ENCODE results near the gene SOX3. TPM values are rescaled to one million over a fixed set of nuclear protein-coding genes. Genes with fewer than 3 reads are reported as not detected.

The SOX3 gene
- total and polyA plus RNA-seq, 4 donors, result not detected

- no peak overlapping the region for H3K9ac ChIP-seq (ENCODE audit: low read depth in 1 of 2, low read length in 2 of 2)
- no peaks in the 10 kb centered on the region for H3K9me3 ChIP-seq (ENCODE audit: control insufficient read depth in 4 of 4, low read length in 3 of 4)
- TF ChIP-seq CTCF (IDR thresholded peaks at IDR 0.05; ENCODE audit: low read depth, low read length, missing input control) (no peak), ZBTB33 (IDR thresholded peaks at IDR 0.05) (no peak), JUND (IDR thresholded peaks at IDR 0.05) (no peak), SP1 (IDR thresholded peaks at IDR 0.05) (no peak), EGR1 (IDR thresholded peaks at IDR 0.05; ENCODE audit: low read depth in 2 of 2) (no peak), RXRA (IDR thresholded peaks at IDR 0.05) (no peak), YY1 (IDR thresholded peaks at IDR 0.05) (no peak), GABPA (IDR thresholded peaks at IDR 0.05 in 1 of 2, conservative IDR thresholded peaks at IDR 0.05 in 1 of 2) (no peak), HNF4A (conservative IDR thresholded peaks at IDR 0.05) (no peak), MAX (IDR thresholded peaks at IDR 0.05) (no peak)
- DNase-seq (ENCODE audit: low spot score), result no peak
- no peak overlapping the region for H3K27ac ChIP-seq (ENCODE audit: low read depth in 1 of 2, low read length in 2 of 2)
- H3K4me3 ChIP-seq (ENCODE audit: low read depth in 1 of 3, low read length in 3 of 3), result no peak overlapping the region
- peaks cover 3 to 16% (median 10%) of the 10 kb centered on the region in 4 donors for H3K4me1 ChIP-seq (ENCODE audit: control insufficient read depth in 4 of 4, insufficient read depth in 4 of 4, low read length in 3 of 4)
- H3K27me3 ChIP-seq (ENCODE audit: control insufficient read depth in 4 of 4, insufficient read depth in 4 of 4, low read length in 3 of 4), result peaks cover 0 to 7% (median 2%) of the 10 kb centered on the region in 4 donors
- no peaks in the 10 kb centered on the region for H3K36me3 ChIP-seq (ENCODE audit: control insufficient read depth in 4 of 4, insufficient read depth in 3 of 4, low read depth in 1 of 4, low read length in 3 of 4)
- 16% methylated on average over 14 of the region's 14 CpGs for WGBS
These were observed 2.9 kb downstream of the SOX3 start for GRCh38 chrX:140501940-140502468.

GRCh38 chrX:140501321-140501720, 3.5 kb downstream of the SOX3 start:
- WGBS, result 6% methylated on average over 13 of the region's 13 CpGs
- peaks cover 0 to 7% (median 2%) of the 10 kb centered on the region in 4 donors for H3K27me3 ChIP-seq (ENCODE audit: control insufficient read depth in 4 of 4, insufficient read depth in 4 of 4, low read length in 3 of 4)
- H3K9ac ChIP-seq (ENCODE audit: low read depth in 1 of 2, low read length in 2 of 2), result no peak overlapping the region
- H3K4me3 ChIP-seq (ENCODE audit: low read depth in 1 of 3, low read length in 3 of 3), result no peak overlapping the region
- no peaks in the 10 kb centered on the region for H3K9me3 ChIP-seq (ENCODE audit: control insufficient read depth in 4 of 4, low read length in 3 of 4)
- TF ChIP-seq EGR1 (IDR thresholded peaks at IDR 0.05; ENCODE audit: low read depth in 2 of 2), result no peak
- TF ChIP-seq ZBTB33 (IDR thresholded peaks at IDR 0.05), result no peak
- TF ChIP-seq YY1 (IDR thresholded peaks at IDR 0.05), result no peak
- TF ChIP-seq GABPA (IDR thresholded peaks at IDR 0.05 in 1 of 2, conservative IDR thresholded peaks at IDR 0.05 in 1 of 2), result no peak
- no peak for TF ChIP-seq JUND (IDR thresholded peaks at IDR 0.05)
- TF ChIP-seq HNF4G (IDR thresholded peaks at IDR 0.05), result no peak
- no peak for TF ChIP-seq NR2F2 (IDR thresholded peaks at IDR 0.05)
- no peak for TF ChIP-seq RAD21 (IDR thresholded peaks at IDR 0.05)
- TF ChIP-seq FOXA1 (IDR thresholded peaks at IDR 0.05), result no peak
- TF ChIP-seq HNF4A (conservative IDR thresholded peaks at IDR 0.05), result no peak
- no peak for TF ChIP-seq RXRA (IDR thresholded peaks at IDR 0.05)
- no peak for TF ChIP-seq REST (IDR thresholded peaks at IDR 0.05)
- TF ChIP-seq MAX (IDR thresholded peaks at IDR 0.05), result no peak
- H3K27ac ChIP-seq (ENCODE audit: low read depth in 1 of 2, low read length in 2 of 2), result no peak overlapping the region
- H3K36me3 ChIP-seq (ENCODE audit: control insufficient read depth in 4 of 4, insufficient read depth in 3 of 4, low read depth in 1 of 4, low read length in 3 of 4), result no peaks in the 10 kb centered on the region
- peaks cover 3 to 14% (median 10%) of the 10 kb centered on the region in 4 donors for H3K4me1 ChIP-seq (ENCODE audit: control insufficient read depth in 4 of 4, insufficient read depth in 4 of 4, low read length in 3 of 4)
- no peak for DNase-seq (ENCODE audit: low spot score)
